ENCODE measurements around the gene NINJ2. TPM values are rescaled to one million over a fixed set of nuclear protein-coding genes. Genes with fewer than 3 reads are reported as not detected.

Gene NINJ2
- total RNA-seq, 1 donor from 2014 or later, result not detected

DNA sequence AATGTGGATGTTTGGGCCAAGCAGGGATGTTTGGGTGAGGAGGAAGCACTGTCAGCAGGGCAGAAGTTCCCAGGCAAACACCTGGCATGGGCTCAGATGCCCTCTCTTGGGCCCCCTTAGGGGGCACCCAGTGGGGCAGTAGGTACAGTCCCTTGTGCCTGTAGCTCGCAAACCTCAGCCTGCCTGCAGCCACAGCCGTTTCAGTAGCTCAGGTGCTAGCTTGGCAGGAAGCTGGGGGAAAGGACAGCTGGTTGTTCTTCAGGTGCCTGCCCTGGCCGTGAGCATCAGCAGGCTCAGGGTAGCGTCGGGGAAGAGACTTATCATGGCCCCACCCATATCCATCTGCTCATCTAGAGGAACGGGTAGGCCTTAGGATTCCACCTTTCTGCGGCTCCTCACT, 136.0 kb downstream of the NINJ2 start:
- Mint-ChIP-seq H3K36me3 (ENCODE audit: low read depth, unreplicated experiment) (peaks cover 4% of the 10 kb centered on the region), H3K4me3 (ENCODE audit: unreplicated experiment) (no peak overlapping the region), H3K9me3 (ENCODE audit: unreplicated experiment) (peaks cover 14% of the 10 kb centered on the region), H3K4me1 (ENCODE audit: low read depth, unreplicated experiment) (peaks cover 4% of the 10 kb centered on the region), H3K27me3 (ENCODE audit: low read depth, unreplicated experiment) (peaks cover 5% of the 10 kb centered on the region), H3K27ac (ENCODE audit: unreplicated experiment) (no peak overlapping the region)
- Histone ChIP-seq H3K9me3 (ENCODE audit: insufficient read depth, low read depth, low read length) (peaks cover 2% of the 10 kb centered on the region), H3K4me2 (ENCODE audit: low read length) (no peak overlapping the region), H3K4me1 (ENCODE audit: insufficient read depth, low read length) (no peaks in the 10 kb centered on the region), H3K79me2 (ENCODE audit: insufficient read depth, low read length) (no peaks in the 10 kb centered on the region), H4K20me1 (ENCODE audit: insufficient read depth, low read length) (no peaks in the 10 kb centered on the region), H2AFZ (ENCODE audit: low read depth, low read length) (no peak overlapping the region), H3K4me3 (ENCODE audit: insufficient read depth, low read depth, low read length) (no peak overlapping the region), H3K9ac (ENCODE audit: low read length) (no peak overlapping the region), H3K27ac (ENCODE audit: low read depth, low read length) (no peak overlapping the region), H3K36me3 (ENCODE audit: insufficient read depth, low read length) (no peaks in the 10 kb centered on the region), H3K27me3 (ENCODE audit: insufficient read depth, low read length) (peaks cover 2% of the 10 kb centered on the region)
- DNase-seq (ENCODE audit: low read depth) (no peak), FAIRE-seq (no peak)
- TF ChIP-seq EZH2 (IDR thresholded peaks at IDR 0.05; ENCODE audit: insufficient read depth, low read length), result no peak
- TF ChIP-seq, protein P1, sequence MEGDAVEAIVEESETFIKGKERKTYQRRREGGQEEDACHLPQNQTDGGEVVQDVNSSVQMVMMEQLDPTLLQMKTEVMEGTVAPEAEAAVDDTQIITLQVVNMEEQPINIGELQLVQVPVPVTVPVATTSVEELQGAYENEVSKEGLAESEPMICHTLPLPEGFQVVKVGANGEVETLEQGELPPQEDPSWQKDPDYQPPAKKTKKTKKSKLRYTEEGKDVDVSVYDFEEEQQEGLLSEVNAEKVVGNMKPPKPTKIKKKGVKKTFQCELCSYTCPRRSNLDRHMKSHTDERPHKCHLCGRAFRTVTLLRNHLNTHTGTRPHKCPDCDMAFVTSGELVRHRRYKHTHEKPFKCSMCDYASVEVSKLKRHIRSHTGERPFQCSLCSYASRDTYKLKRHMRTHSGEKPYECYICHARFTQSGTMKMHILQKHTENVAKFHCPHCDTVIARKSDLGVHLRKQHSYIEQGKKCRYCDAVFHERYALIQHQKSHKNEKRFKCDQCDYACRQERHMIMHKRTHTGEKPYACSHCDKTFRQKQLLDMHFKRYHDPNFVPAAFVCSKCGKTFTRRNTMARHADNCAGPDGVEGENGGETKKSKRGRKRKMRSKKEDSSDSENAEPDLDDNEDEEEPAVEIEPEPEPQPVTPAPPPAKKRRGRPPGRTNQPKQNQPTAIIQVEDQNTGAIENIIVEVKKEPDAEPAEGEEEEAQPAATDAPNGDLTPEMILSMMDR (IDR thresholded peaks at IDR 0.05; ENCODE audit: insufficient read depth, low read depth, low read length), result no peak

DNA sequence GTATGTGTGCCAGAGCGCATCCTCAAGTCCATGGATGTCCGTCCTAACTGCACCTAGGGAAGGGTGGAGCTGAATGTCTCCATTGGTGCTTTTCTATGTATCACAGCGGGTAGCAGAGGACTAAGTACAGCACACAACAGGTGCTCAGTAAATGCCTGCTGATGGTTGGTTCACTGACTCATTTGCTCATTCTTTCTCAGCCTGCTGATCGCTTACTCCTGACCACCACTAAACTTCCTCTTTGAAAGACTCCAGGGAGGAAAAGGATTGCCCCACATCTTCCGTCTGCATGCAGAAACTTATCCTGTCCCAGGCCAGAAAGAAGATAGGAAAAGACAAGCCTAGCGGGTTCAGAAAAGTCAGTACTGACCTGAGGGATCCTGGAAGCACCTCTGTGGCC, 137.2 kb downstream of the NINJ2 start:
- H3K9me3 ChIP-seq (ENCODE audit: insufficient read depth, low read depth, low read length), result no peaks in the 10 kb centered on the region
- Mint-ChIP-seq H3K27ac (ENCODE audit: unreplicated experiment) (no peak overlapping the region), H3K4me3 (ENCODE audit: unreplicated experiment) (no peak overlapping the region), H3K4me1 (ENCODE audit: low read depth, unreplicated experiment) (no peaks in the 10 kb centered on the region), H3K9me3 (ENCODE audit: unreplicated experiment) (peaks cover 9% of the 10 kb centered on the region), H3K27me3 (ENCODE audit: low read depth, unreplicated experiment) (peaks cover 10% of the 10 kb centered on the region), H3K36me3 (ENCODE audit: low read depth, unreplicated experiment) (peaks cover 4% of the 10 kb centered on the region)
- H3K4me3 ChIP-seq (ENCODE audit: insufficient read depth, low read depth, low read length), result no peak overlapping the region
- H3K4me1 ChIP-seq (ENCODE audit: insufficient read depth, low read length), result no peaks in the 10 kb centered on the region
- no peak overlapping the region for H3K27ac ChIP-seq (ENCODE audit: low read depth, low read length)
- no peak overlapping the region for H3K4me2 ChIP-seq (ENCODE audit: low read length)
- DNase-seq (ENCODE audit: low read depth), result no peak
- no peaks in the 10 kb centered on the region for H3K36me3 ChIP-seq (ENCODE audit: insufficient read depth, low read length)
- no peak overlapping the region for H2AFZ ChIP-seq (ENCODE audit: low read depth, low read length)
- no peaks in the 10 kb centered on the region for H4K20me1 ChIP-seq (ENCODE audit: insufficient read depth, low read length)
- H3K27me3 ChIP-seq (ENCODE audit: insufficient read depth, low read length), result peaks cover 2% of the 10 kb centered on the region
- FAIRE-seq, result no peak
- H3K79me2 ChIP-seq (ENCODE audit: insufficient read depth, low read length), result no peaks in the 10 kb centered on the region
- no peak overlapping the region for H3K9ac ChIP-seq (ENCODE audit: low read length)
- TF ChIP-seq, protein P1 (IDR thresholded peaks at IDR 0.05; ENCODE audit: insufficient read depth, low read depth, low read length), result no peak
- TF ChIP-seq EZH2 (IDR thresholded peaks at IDR 0.05; ENCODE audit: insufficient read depth, low read length), result no peak

DNA sequence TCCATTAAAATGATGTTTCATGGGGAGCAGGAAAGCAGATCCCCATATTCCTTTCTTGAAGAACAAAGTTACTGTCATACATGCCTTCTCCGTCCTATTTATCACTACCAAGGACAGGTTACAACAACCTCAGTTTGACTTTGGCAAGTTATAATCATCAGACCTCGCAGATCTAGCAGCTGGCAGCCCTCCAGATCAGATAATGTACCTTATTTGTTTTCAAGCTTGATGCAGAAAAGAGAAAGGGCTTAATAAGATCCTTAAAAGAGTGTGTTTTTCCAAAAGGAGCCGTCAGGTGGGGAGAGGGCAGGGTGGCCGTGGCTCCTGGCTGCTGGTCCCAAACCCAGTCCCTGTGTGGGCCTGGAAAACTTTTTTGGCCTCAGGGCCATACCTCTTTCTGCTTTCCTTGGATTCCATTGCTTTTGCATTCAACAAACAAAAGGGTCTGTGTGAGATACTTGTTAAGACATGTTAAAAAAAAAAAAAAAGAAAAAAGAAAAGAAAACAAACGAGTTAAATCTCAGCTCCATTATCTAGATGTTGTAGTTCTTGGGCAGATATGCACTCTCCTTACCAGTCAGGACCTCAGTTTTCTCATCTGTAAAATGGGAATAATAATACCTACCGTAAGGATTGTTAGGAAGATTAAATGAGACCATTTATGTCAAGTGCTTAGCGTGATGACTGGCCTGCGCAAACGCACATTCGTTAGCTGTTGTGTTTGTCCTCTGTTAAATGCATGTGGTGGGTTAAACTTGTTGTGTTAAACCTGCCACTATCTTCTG, 138.9 kb downstream of the NINJ2 start:
- H3K27me3 ChIP-seq (ENCODE audit: insufficient read depth, low read length), result peaks cover 16% of the 10 kb centered on the region
- Mint-ChIP-seq H3K4me1 (ENCODE audit: low read depth, unreplicated experiment) (no peaks in the 10 kb centered on the region), H3K4me3 (ENCODE audit: unreplicated experiment) (no peak overlapping the region), H3K36me3 (ENCODE audit: low read depth, unreplicated experiment) (no peaks in the 10 kb centered on the region), H3K27ac (ENCODE audit: unreplicated experiment) (no peak overlapping the region), H3K27me3 (ENCODE audit: low read depth, unreplicated experiment) (peaks cover 15% of the 10 kb centered on the region), H3K9me3 (ENCODE audit: unreplicated experiment) (peaks cover 3% of the 10 kb centered on the region)
- H3K4me3 ChIP-seq (ENCODE audit: insufficient read depth, low read depth, low read length), result no peak overlapping the region
- no peak for DNase-seq (ENCODE audit: low read depth)
- no peak overlapping the region for H3K9ac ChIP-seq (ENCODE audit: low read length)
- FAIRE-seq, result no peak
- no peak overlapping the region for H3K4me2 ChIP-seq (ENCODE audit: low read length)
- H3K4me1 ChIP-seq (ENCODE audit: insufficient read depth, low read length), result no peaks in the 10 kb centered on the region
- no peaks in the 10 kb centered on the region for H3K36me3 ChIP-seq (ENCODE audit: insufficient read depth, low read length)
- H4K20me1 ChIP-seq (ENCODE audit: insufficient read depth, low read length), result no peaks in the 10 kb centered on the region
- H3K9me3 ChIP-seq (ENCODE audit: insufficient read depth, low read depth, low read length), result no peaks in the 10 kb centered on the region
- no peak overlapping the region for H3K27ac ChIP-seq (ENCODE audit: low read depth, low read length)
- no peak overlapping the region for H2AFZ ChIP-seq (ENCODE audit: low read depth, low read length)
- H3K79me2 ChIP-seq (ENCODE audit: insufficient read depth, low read length), result no peaks in the 10 kb centered on the region
- no peak for TF ChIP-seq EZH2 (IDR thresholded peaks at IDR 0.05; ENCODE audit: insufficient read depth, low read length)
- TF ChIP-seq, protein P1 (IDR thresholded peaks at IDR 0.05; ENCODE audit: insufficient read depth, low read depth, low read length), result no peak

Measured in astrocyte (in vitro differentiated cells and primary cell).